ENCODE measurements around the gene ARFGAP1.

Gene ARFGAP1

GRCh38 chr20:63268256-63268655 is 4.4 kb upstream of the ARFGAP1 start:
- TF ChIP-seq TCF4 (CRISPR knock-in tag; IDR thresholded peaks at IDR 0.05; ENCODE audit: borderline replicate concordance), result no peak
- no peak for TF ChIP-seq ZFP30 (CRISPR knock-in tag; IDR thresholded peaks at IDR 0.05)
- no peak for TF ChIP-seq ARNTL (CRISPR knock-in tag; IDR thresholded peaks at IDR 0.05; ENCODE audit: borderline replicate concordance, low read depth)
- no peak for TF ChIP-seq ESRRG (CRISPR knock-in tag; IDR thresholded peaks at IDR 0.05)
- no peak for TF ChIP-seq ZNF565 (CRISPR knock-in tag; conservative IDR thresholded peaks at IDR 0.05; ENCODE audit: low read depth)
- TF ChIP-seq, protein P1, sequence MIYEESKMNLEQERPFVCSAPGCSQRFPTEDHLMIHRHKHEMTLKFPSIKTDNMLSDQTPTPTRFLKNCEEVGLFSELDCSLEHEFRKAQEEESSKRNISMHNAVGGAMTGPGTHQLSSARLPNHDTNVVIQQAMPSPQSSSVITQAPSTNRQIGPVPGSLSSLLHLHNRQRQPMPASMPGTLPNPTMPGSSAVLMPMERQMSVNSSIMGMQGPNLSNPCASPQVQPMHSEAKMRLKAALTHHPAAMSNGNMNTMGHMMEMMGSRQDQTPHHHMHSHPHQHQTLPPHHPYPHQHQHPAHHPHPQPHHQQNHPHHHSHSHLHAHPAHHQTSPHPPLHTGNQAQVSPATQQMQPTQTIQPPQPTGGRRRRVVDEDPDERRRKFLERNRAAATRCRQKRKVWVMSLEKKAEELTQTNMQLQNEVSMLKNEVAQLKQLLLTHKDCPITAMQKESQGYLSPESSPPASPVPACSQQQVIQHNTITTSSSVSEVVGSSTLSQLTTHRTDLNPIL (CRISPR knock-in tag; IDR thresholded peaks at IDR 0.05; ENCODE audit: low read depth), result no peak
- no peak for TF ChIP-seq ISL1 (CRISPR knock-in tag; IDR thresholded peaks at IDR 0.05)
- TF ChIP-seq ZNF70 (CRISPR knock-in tag; IDR thresholded peaks at IDR 0.05), result no peak
- TF ChIP-seq PPARA (CRISPR knock-in tag; IDR thresholded peaks at IDR 0.05; ENCODE audit: borderline replicate concordance), result no peak
- TF ChIP-seq, protein P2, sequence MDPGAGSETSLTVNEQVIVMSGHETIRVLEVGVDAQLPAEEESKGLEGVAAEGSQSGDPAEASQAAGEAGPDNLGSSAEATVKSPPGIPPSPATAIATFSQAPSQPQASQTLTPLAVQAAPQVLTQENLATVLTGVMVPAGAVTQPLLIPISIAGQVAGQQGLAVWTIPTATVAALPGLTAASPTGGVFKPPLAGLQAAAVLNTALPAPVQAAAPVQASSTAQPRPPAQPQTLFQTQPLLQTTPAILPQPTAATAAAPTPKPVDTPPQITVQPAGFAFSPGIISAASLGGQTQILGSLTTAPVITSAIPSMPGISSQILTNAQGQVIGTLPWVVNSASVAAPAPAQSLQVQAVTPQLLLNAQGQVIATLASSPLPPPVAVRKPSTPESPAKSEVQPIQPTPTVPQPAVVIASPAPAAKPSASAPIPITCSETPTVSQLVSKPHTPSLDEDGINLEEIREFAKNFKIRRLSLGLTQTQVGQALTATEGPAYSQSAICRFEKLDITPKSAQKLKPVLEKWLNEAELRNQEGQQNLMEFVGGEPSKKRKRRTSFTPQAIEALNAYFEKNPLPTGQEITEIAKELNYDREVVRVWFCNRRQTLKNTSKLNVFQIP (CRISPR knock-in tag; IDR thresholded peaks at IDR 0.05; ENCODE audit: borderline replicate concordance, low read depth), result no peak
- no peak for TF ChIP-seq ZC3H10 (CRISPR knock-in tag; IDR thresholded peaks at IDR 0.05)
- TF ChIP-seq TOX (CRISPR knock-in tag; IDR thresholded peaks at IDR 0.05; ENCODE audit: borderline replicate concordance), result no peak
- ATAC-seq, result no peak

DNA sequence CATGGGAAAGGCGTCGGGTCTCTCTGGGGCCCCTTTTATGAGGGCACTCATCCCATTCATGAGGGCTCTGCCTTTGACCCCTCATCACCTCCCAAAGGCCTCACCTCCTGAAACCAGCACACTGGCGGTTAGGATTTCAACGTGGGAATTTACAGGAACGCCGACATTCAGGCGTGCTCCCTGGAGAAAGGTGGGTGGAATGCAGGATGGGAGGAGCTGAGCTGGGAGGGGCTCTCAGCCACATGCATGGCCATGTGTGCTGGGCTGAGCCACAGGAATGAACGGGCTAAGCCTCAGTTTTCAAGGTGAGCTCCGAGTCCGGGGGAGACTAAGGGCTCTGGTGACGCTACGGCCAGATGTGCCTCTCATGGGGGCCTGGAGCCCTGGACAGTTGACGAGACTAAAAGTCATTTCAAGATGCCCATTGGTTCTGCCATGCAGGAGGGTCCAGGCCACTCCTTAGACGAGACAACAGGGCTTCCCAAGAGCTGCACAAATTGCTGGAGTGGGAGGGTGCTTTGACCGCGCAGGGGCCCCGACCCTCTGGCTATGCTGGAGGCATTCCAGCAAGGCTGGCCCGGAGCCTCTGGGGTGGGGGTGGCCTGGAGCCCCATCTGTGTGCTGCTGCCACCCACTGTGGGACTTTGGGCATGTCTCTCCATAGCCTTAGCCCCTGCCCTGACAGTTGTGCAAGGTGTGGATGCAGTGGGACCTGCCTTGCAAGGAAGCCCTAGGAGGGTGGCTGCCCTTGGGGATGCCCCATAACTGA is 3.8 kb upstream of the ARFGAP1 start:
- TF ChIP-seq PPARA (CRISPR knock-in tag; IDR thresholded peaks at IDR 0.05; ENCODE audit: borderline replicate concordance), result no peak
- TF ChIP-seq GLIS3 (CRISPR knock-in tag; IDR thresholded peaks at IDR 0.05), result no peak
- TF ChIP-seq TCF4 (CRISPR knock-in tag; IDR thresholded peaks at IDR 0.05; ENCODE audit: borderline replicate concordance), result no peak
- no peak for ATAC-seq

DNA sequence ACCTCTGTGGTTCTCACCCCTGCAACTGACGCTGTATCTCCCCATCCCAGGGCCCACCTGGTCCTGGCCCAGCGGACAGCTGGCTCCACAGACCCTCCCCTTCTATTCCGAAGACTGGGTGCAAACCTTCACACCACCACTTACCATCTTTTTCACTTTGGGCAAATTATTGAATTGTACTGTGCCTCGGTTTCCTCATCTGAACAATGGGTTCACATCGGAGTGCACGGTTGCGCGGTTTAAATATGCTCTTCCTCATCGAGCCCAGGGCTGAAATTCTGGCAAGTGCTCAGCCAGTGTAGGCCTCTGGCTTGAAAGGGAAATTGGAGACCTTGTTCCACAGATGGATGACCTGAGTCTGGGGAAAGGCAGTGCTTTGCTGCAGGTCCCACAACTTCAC is 2.9 kb upstream of the ARFGAP1 start:
- TF ChIP-seq ZNF565 (CRISPR knock-in tag; conservative IDR thresholded peaks at IDR 0.05; ENCODE audit: low read depth) (no peak), PPARA (CRISPR knock-in tag; IDR thresholded peaks at IDR 0.05; ENCODE audit: borderline replicate concordance) (no peak), ISL1 (CRISPR knock-in tag; IDR thresholded peaks at IDR 0.05) (no peak), CSRNP3 (CRISPR knock-in tag; IDR thresholded peaks at IDR 0.05) (no peak), RARB (CRISPR knock-in tag; IDR thresholded peaks at IDR 0.05) (no peak)
- TF ChIP-seq, protein P2 (CRISPR knock-in tag; IDR thresholded peaks at IDR 0.05; ENCODE audit: borderline replicate concordance, low read depth), result no peak
- ATAC-seq, result no peak

- TF ChIP-seq CSDC2 (CRISPR knock-in tag; IDR thresholded peaks at IDR 0.05) (no peak), ESRRG (CRISPR knock-in tag; IDR thresholded peaks at IDR 0.05) (no peak), ZNF565 (CRISPR knock-in tag; conservative IDR thresholded peaks at IDR 0.05; ENCODE audit: low read depth) (no peak), TSHZ2 (CRISPR knock-in tag; IDR thresholded peaks at IDR 0.05) (no peak), ISL1 (CRISPR knock-in tag; IDR thresholded peaks at IDR 0.05) (no peak), TOX (CRISPR knock-in tag; IDR thresholded peaks at IDR 0.05; ENCODE audit: borderline replicate concordance) (no peak), ZNF70 (CRISPR knock-in tag; IDR thresholded peaks at IDR 0.05) (no peak)
- no peak for ATAC-seq
Measured at GRCh38 chr20:63270606-63271325, 1.8 kb upstream of the ARFGAP1 start.
